ENCODE data around the gene MOCS1. TPM values are rescaled to one million over a fixed set of nuclear protein-coding genes. Genes with fewer than 3 reads are reported as not detected.

The MOCS1 gene
- total RNA-seq, 1 donor from 2014 or later, result 15.9 TPM

DNA sequence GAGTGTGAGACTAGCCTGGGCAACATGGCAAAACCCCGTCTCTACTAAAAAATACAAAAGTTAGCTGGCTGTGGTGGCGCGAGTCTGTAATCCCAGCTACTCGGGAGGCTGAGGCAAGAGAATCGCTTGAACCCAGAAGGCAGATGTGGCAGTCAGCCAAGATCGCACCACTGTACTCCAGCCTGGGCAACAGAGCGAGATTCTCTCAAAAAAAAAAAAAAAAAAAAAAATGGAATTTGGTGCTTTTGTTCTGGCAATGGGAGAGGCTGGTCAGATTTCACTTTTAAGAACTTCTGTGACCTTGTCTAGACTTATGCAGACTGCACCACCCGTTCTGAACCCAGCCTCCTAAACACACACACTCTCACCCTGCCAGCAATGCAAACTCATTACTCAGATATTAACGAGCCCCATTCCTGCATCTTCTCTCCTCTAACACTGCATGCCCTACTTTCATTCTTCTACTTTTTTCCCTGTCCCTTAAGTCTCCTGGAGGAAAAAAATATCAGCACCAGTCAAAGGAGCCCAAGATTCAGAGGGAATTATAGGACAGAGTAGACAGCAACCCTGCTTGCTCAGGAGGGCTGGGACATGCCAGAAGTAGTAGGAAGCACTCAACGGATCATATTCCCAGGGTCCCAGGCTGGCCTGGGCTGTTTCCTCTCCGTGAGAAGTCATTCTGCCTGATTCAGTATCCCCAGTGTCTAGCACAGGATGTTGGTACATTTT, 4.4 kb downstream of the MOCS1 start:
- no peak for TF ChIP-seq CTCF (IDR thresholded peaks at IDR 0.05; ENCODE audit: unreplicated experiment)
- peaks cover 4% of the 10 kb centered on the region for H3K9me3 Mint-ChIP-seq (ENCODE audit: low read depth)
- peaks cover 10% of the 10 kb centered on the region for H3K36me3 Mint-ChIP-seq (ENCODE audit: insufficient read depth)
- no peak overlapping the region for H3K4me3 Mint-ChIP-seq (ENCODE audit: low read depth)
- H3K27ac Mint-ChIP-seq, result no peak overlapping the region
- H3K27me3 Mint-ChIP-seq, result peaks cover 6% of the 10 kb centered on the region
- H3K4me1 Mint-ChIP-seq (ENCODE audit: low read depth), result peaks cover 20% of the 10 kb centered on the region
- DNase-seq (ENCODE audit: low spot score, unreplicated experiment), result no peak

GRCh38 chr6:39929039-39929732, 5.1 kb downstream of the MOCS1 start:
- no peak overlapping the region for H3K27ac Mint-ChIP-seq
- peaks cover 4% of the 10 kb centered on the region for H3K9me3 Mint-ChIP-seq (ENCODE audit: low read depth)
- DNase-seq (ENCODE audit: low spot score, unreplicated experiment), result no peak
- H3K36me3 Mint-ChIP-seq (ENCODE audit: insufficient read depth), result peaks cover 12% of the 10 kb centered on the region
- H3K4me3 Mint-ChIP-seq (ENCODE audit: low read depth), result no peak overlapping the region
- H3K4me1 Mint-ChIP-seq (ENCODE audit: low read depth), result peaks cover 19% of the 10 kb centered on the region
- H3K27me3 Mint-ChIP-seq, result peaks cover 6% of the 10 kb centered on the region
- TF ChIP-seq CTCF (IDR thresholded peaks at IDR 0.05; ENCODE audit: unreplicated experiment), result no peak

DNA sequence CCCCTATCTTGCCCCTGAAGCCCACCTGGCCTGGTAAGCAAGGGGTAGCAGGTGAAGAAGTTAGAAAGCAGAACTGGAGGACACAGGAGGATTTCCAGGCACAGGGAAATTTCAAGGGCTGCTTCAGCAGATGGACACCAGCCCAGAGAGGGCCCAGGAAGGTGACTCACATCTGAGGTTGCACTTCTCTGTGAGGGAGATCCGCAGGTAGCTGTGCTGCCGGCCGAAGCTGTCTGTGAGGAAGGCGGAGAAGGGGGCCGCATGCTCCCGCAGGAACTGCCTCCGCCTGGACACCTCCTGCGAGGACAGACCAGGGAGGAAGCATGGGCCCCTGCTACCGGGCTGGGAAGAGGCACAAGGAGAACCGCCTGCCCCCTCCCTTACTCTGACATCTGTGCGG, 7.1 kb downstream of the MOCS1 start:
- Mint-ChIP-seq H3K27me3 (no peaks in the 10 kb centered on the region), H3K9me3 (ENCODE audit: low read depth) (peaks cover 4% of the 10 kb centered on the region), H3K4me3 (ENCODE audit: low read depth) (no peak overlapping the region), H3K4me1 (ENCODE audit: low read depth) (peaks cover 12% of the 10 kb centered on the region), H3K36me3 (ENCODE audit: insufficient read depth) (peaks cover 16% of the 10 kb centered on the region), H3K27ac (no peak overlapping the region)
- no peak for DNase-seq (ENCODE audit: low spot score, unreplicated experiment)
- TF ChIP-seq CTCF (IDR thresholded peaks at IDR 0.05; ENCODE audit: unreplicated experiment), result no peak

- peaks cover 19% of the 10 kb centered on the region for H3K36me3 Mint-ChIP-seq (ENCODE audit: insufficient read depth)
- H3K4me1 Mint-ChIP-seq (ENCODE audit: low read depth), result peaks cover 8% of the 10 kb centered on the region
- no peaks in the 10 kb centered on the region for H3K27me3 Mint-ChIP-seq
These were observed 7.6 kb downstream of the MOCS1 start for GRCh38 chr6:39926668-39927067.

DNA sequence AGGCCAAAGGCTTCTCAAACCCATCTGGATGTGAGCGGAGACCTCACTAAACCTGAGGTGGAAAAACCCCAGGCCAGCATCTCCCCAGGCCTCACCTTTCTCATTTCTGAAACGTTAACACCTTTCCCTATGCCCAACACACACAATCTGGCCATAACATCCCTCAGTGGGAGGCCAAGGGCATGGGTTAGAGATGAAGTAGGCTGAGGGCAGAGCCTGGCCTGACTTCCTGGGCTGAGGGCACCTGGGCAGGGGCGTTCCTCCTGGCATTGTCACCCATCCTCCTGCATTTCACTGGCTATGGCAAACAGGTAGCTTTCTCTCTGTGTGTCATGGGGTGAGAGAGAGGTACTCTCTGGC, 8.4 kb downstream of the MOCS1 start:
- H3K27ac Mint-ChIP-seq, result no peak overlapping the region

More at GRCh38 chr6:39926668-39927067, 7.6 kb downstream of the MOCS1 start:
- Mint-ChIP-seq H3K27ac (peak overlapping the region; percentile 41), H3K9me3 (ENCODE audit: low read depth) (peaks cover 4% of the 10 kb centered on the region), H3K4me3 (ENCODE audit: low read depth) (no peak overlapping the region)
- DNase-seq (ENCODE audit: low spot score, unreplicated experiment), result no peak
- TF ChIP-seq CTCF (IDR thresholded peaks at IDR 0.05; ENCODE audit: unreplicated experiment), result no peak

More for the DNA sequence above, 8.4 kb downstream of the MOCS1 start:
- Mint-ChIP-seq H3K27me3 (no peaks in the 10 kb centered on the region), H3K36me3 (ENCODE audit: insufficient read depth) (peaks cover 23% of the 10 kb centered on the region), H3K4me3 (ENCODE audit: low read depth) (no peak overlapping the region), H3K4me1 (ENCODE audit: low read depth) (peaks cover 8% of the 10 kb centered on the region), H3K9me3 (ENCODE audit: low read depth) (peaks cover 4% of the 10 kb centered on the region)
- no peak for DNase-seq (ENCODE audit: low spot score, unreplicated experiment)
- TF ChIP-seq CTCF (IDR thresholded peaks at IDR 0.05; ENCODE audit: unreplicated experiment), result no peak
